ENCODE data around the gene NKD1.

The NKD1 gene

DNA sequence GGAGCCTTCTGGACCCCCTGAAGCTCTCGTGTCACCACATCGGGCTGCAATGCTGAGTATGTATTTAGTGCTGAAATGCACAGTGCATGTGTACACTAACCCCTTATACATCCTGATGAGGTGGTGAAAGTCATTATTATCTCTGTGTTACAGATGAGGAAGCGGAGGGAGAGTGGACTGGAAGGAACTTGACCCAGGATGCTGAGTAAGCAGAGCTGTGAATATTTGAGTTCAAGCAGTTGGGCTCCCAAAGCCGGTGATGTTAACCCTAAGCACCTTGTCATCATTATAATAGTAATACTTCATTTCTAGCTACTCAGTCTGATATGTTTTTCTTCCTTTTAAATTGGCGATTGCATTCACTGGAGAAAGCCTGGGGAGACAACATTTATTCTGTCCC, 25.9 kb upstream of the NKD1 start:
- no peak overlapping the region for H3K27ac ChIP-seq (ENCODE audit: low read depth, low read length)
- H3K27me3 ChIP-seq (ENCODE audit: control insufficient read depth in 1 of 2, insufficient read depth in 2 of 2, low read length in 2 of 2) = peaks cover 0 to 4% of the 10 kb centered on the region in 2 donors
- H3K9ac ChIP-seq (ENCODE audit: low read length) = no peak overlapping the region
- no peak overlapping the region for H3K4me3 ChIP-seq (ENCODE audit: low read depth in 1 of 2, low read length in 2 of 2)
- no peaks in the 10 kb centered on the region for H3K36me3 ChIP-seq (ENCODE audit: insufficient read depth, low read length)
- no peaks in the 10 kb centered on the region for H3K4me1 ChIP-seq (ENCODE audit: insufficient read depth, low read length)
- H3K9me3 ChIP-seq (ENCODE audit: low read length) = peaks cover 1% of the 10 kb centered on the region

DNA sequence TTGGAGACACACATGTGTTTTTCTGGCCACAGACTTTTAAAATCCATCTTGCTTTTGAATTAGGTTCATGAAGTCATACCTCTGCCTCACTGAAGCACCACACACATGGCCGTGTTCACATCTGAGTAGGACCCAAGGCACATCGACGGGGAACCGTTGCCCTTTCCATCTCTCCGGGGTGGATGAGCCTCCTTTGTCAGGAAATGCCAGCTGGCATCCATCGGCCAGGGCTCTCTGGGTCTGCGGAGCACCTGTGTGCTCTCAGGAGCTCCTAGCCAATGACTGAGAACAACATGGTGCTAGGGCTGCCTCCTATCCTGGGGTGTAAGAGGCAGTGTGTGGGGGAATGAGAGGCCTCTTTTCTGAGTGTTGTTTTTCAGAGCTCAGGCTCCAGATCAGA, 24.5 kb upstream of the NKD1 start:
- H3K36me3 ChIP-seq (ENCODE audit: insufficient read depth, low read length) = no peaks in the 10 kb centered on the region
- H3K27ac ChIP-seq (ENCODE audit: low read depth, low read length) = no peak overlapping the region
- no peaks in the 10 kb centered on the region for H3K9me3 ChIP-seq (ENCODE audit: low read length)
- H3K4me1 ChIP-seq (ENCODE audit: insufficient read depth, low read length) = no peaks in the 10 kb centered on the region
- no peak overlapping the region for H3K4me3 ChIP-seq (ENCODE audit: low read depth in 1 of 2, low read length in 2 of 2)
- H3K9ac ChIP-seq (ENCODE audit: low read length) = no peak overlapping the region
- peaks cover 0 to 4% of the 10 kb centered on the region in 2 donors for H3K27me3 ChIP-seq (ENCODE audit: control insufficient read depth in 1 of 2, insufficient read depth in 2 of 2, low read length in 2 of 2)

DNA sequence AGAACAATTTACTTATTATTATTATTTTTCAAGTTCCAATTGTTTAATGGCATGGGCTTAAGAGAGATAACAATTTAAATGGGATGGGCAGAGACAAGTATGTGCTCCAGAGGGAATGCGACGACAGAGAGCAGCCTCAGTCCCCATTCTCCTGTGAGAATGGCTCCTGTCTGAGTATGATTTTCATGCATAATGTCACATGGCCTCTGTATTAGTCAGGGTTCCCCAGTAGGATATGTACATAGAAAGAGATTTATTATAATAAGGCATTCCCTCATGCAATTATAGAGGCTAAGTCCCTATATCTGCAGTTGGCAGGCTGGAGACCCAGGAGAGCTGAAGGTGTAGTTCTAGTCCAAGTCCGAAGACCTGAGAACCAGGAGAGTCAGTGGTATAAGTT, 22.9 kb upstream of the NKD1 start:
- Histone ChIP-seq H3K4me3 (ENCODE audit: low read depth in 1 of 2, low read length in 2 of 2) (no peak overlapping the region), H3K27ac (ENCODE audit: low read depth, low read length) (no peak overlapping the region), H3K27me3 (ENCODE audit: control insufficient read depth in 1 of 2, insufficient read depth in 2 of 2, low read length in 2 of 2) (peaks cover 0 to 4% of the 10 kb centered on the region in 2 donors), H3K4me1 (ENCODE audit: insufficient read depth, low read length) (no peaks in the 10 kb centered on the region), H3K9ac (ENCODE audit: low read length) (no peak overlapping the region), H3K36me3 (ENCODE audit: insufficient read depth, low read length) (no peaks in the 10 kb centered on the region), H3K9me3 (ENCODE audit: low read length) (no peaks in the 10 kb centered on the region)

GRCh38 chr16:50525716-50526115, 22.5 kb upstream of the NKD1 start:
- Histone ChIP-seq H3K27ac (ENCODE audit: low read depth, low read length) (no peak overlapping the region), H3K9me3 (ENCODE audit: low read length) (no peaks in the 10 kb centered on the region), H3K36me3 (ENCODE audit: insufficient read depth, low read length) (no peaks in the 10 kb centered on the region), H3K4me3 (ENCODE audit: low read depth in 1 of 2, low read length in 2 of 2) (no peak overlapping the region), H3K9ac (ENCODE audit: low read length) (no peak overlapping the region), H3K4me1 (ENCODE audit: insufficient read depth, low read length) (no peaks in the 10 kb centered on the region), H3K27me3 (ENCODE audit: control insufficient read depth in 1 of 2, insufficient read depth in 2 of 2, low read length in 2 of 2) (peaks cover 0 to 4% of the 10 kb centered on the region in 2 donors)

- H3K9me3 ChIP-seq (ENCODE audit: low read length) = no peaks in the 10 kb centered on the region
- no peak overlapping the region for H3K27ac ChIP-seq (ENCODE audit: low read depth, low read length)
- H3K36me3 ChIP-seq (ENCODE audit: insufficient read depth, low read length) = no peaks in the 10 kb centered on the region
- H3K4me1 ChIP-seq (ENCODE audit: insufficient read depth, low read length) = no peaks in the 10 kb centered on the region
- no peak overlapping the region for H3K9ac ChIP-seq (ENCODE audit: low read length)
- H3K4me3 ChIP-seq (ENCODE audit: low read depth in 1 of 2, low read length in 2 of 2) = no peak overlapping the region
- H3K27me3 ChIP-seq (ENCODE audit: control insufficient read depth in 1 of 2, insufficient read depth in 2 of 2, low read length in 2 of 2) = peaks cover 0 to 4% of the 10 kb centered on the region in 2 donors
Observed at GRCh38 chr16:50526249-50526648, 21.9 kb upstream of the NKD1 start.

DNA sequence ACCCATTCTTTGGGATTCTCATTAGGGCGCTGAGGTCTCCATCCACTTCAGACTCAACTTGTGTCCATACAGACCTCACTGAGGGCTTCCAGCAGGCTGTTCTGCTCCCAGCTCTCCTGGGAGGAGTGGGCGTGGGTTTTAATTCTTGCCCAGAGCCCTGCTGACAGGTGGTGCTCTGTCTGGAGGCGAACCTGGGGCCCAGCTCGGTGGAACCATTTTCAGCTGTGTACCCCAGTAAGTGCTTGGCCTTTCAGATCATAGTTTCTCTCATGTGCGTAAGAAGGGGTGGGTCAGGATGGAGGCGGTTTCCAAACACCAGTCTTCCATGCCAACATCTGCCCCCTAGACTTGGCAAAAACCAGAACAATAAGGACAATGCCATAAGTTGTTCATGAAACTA, 21.4 kb upstream of the NKD1 start:
- no peak overlapping the region for H3K9ac ChIP-seq (ENCODE audit: low read length)
- H3K36me3 ChIP-seq (ENCODE audit: insufficient read depth, low read length) = no peaks in the 10 kb centered on the region
- H3K4me3 ChIP-seq (ENCODE audit: low read depth in 1 of 2, low read length in 2 of 2) = no peak overlapping the region
- H3K9me3 ChIP-seq (ENCODE audit: low read length) = no peaks in the 10 kb centered on the region
- no peak overlapping the region for H3K27ac ChIP-seq (ENCODE audit: low read depth, low read length)
- H3K27me3 ChIP-seq (ENCODE audit: control insufficient read depth in 1 of 2, insufficient read depth in 2 of 2, low read length in 2 of 2) = peaks cover 0 to 2% of the 10 kb centered on the region in 2 donors
- H3K4me1 ChIP-seq (ENCODE audit: insufficient read depth, low read length) = no peaks in the 10 kb centered on the region

DNA sequence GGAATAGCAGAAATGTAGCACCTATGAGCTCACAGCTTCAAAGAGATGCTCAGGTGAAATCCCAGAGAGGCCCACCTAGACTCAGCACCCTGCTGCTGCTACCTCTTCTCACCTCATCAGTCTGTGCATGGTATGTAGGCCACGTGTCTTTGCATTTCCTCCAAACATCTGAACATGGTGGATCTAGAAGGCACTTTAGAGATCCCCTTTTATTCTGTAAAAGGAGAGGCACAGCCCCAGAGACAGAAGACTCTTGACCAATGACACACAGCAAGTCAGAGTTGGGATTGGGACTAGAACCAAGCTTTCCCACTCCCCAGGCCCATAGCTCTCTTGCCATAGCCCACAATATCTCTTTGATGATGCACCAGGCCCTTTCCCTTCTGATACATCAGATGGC, 19.4 kb upstream of the NKD1 start:
- H3K36me3 ChIP-seq (ENCODE audit: insufficient read depth, low read length) = no peaks in the 10 kb centered on the region
- no peaks in the 10 kb centered on the region for H3K27me3 ChIP-seq (ENCODE audit: control insufficient read depth in 1 of 2, insufficient read depth in 2 of 2, low read length in 2 of 2)

DNA sequence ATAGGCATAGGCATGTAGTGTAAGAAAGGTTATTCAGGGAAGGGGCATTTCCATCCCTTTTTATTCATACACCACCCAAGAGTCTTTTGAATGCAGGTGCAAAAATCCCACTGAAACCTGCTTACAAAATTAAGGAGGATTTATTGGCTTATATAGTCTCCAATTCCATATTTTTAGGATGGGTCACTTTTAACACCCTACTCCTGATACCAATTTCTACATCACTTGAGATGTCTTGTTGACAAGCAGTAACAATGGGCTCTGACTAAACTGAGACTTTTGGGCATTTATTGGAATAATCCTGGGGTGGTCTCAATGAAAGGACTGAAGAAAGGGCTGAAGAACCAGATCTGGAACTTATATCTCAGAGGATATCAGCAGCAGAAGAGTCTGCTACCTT, 18.9 kb upstream of the NKD1 start:
- no peak overlapping the region for H3K4me3 ChIP-seq (ENCODE audit: low read depth in 1 of 2, low read length in 2 of 2)
- no peaks in the 10 kb centered on the region for H3K9me3 ChIP-seq (ENCODE audit: low read length)
- H3K4me1 ChIP-seq (ENCODE audit: insufficient read depth, low read length) = no peaks in the 10 kb centered on the region
- no peaks in the 10 kb centered on the region for H3K36me3 ChIP-seq (ENCODE audit: insufficient read depth, low read length)
- no peak overlapping the region for H3K27ac ChIP-seq (ENCODE audit: low read depth, low read length)
- no peaks in the 10 kb centered on the region for H3K27me3 ChIP-seq (ENCODE audit: control insufficient read depth in 1 of 2, insufficient read depth in 2 of 2, low read length in 2 of 2)
- H3K9ac ChIP-seq (ENCODE audit: low read length) = no peak overlapping the region

More for the DNA sequence above, 19.4 kb upstream of the NKD1 start:
- Histone ChIP-seq H3K9me3 (ENCODE audit: low read length) (no peaks in the 10 kb centered on the region), H3K4me1 (ENCODE audit: insufficient read depth, low read length) (no peaks in the 10 kb centered on the region), H3K27ac (ENCODE audit: low read depth, low read length) (no peak overlapping the region), H3K4me3 (ENCODE audit: low read depth in 1 of 2, low read length in 2 of 2) (no peak overlapping the region), H3K9ac (ENCODE audit: low read length) (no peak overlapping the region)

- Histone ChIP-seq H3K9me3 (ENCODE audit: low read length) (no peaks in the 10 kb centered on the region), H3K4me1 (ENCODE audit: insufficient read depth, low read length) (no peaks in the 10 kb centered on the region), H3K27me3 (ENCODE audit: control insufficient read depth in 1 of 2, insufficient read depth in 2 of 2, low read length in 2 of 2) (no peaks in the 10 kb centered on the region), H3K4me3 (ENCODE audit: low read depth in 1 of 2, low read length in 2 of 2) (no peak overlapping the region), H3K36me3 (ENCODE audit: insufficient read depth, low read length) (no peaks in the 10 kb centered on the region), H3K27ac (ENCODE audit: low read depth, low read length) (no peak overlapping the region), H3K9ac (ENCODE audit: low read length) (no peak overlapping the region)
Observed at GRCh38 chr16:50530277-50531236, 17.6 kb upstream of the NKD1 start.

DNA sequence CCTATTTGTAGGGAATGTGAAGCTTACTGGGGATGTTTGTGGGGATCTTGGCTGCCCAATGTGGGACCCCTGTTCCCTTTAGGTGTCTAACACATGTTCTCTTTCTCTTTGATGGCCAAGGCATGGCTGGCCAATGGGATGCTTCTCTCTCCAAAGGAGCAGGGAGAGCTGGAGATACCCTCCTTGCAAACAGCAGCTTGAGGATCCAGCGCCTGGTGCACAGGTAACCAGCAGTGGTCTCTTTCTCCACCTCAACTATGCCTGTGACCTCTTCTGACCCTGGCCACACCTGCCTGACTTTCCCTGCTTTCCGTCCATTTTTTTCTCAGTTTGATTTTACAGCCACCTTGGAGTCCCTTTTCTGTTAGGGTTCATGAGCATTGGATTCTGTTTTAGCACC, 16.8 kb upstream of the NKD1 start:
- Histone ChIP-seq H3K27me3 (ENCODE audit: control insufficient read depth in 1 of 2, insufficient read depth in 2 of 2, low read length in 2 of 2) (no peaks in the 10 kb centered on the region), H3K36me3 (ENCODE audit: insufficient read depth, low read length) (no peaks in the 10 kb centered on the region), H3K4me3 (ENCODE audit: low read depth in 1 of 2, low read length in 2 of 2) (no peak overlapping the region)

GRCh38 chr16:50531901-50532300, 16.3 kb upstream of the NKD1 start:
- Histone ChIP-seq H3K27me3 (ENCODE audit: control insufficient read depth in 1 of 2, insufficient read depth in 2 of 2, low read length in 2 of 2) (no peaks in the 10 kb centered on the region), H3K4me1 (ENCODE audit: insufficient read depth, low read length) (no peaks in the 10 kb centered on the region), H3K9ac (ENCODE audit: low read length) (no peak overlapping the region), H3K27ac (ENCODE audit: low read depth, low read length) (no peak overlapping the region), H3K4me3 (ENCODE audit: low read depth in 1 of 2, low read length in 2 of 2) (no peak overlapping the region), H3K9me3 (ENCODE audit: low read length) (no peaks in the 10 kb centered on the region), H3K36me3 (ENCODE audit: insufficient read depth, low read length) (no peaks in the 10 kb centered on the region)

More for the DNA sequence above, 16.8 kb upstream of the NKD1 start:
- Histone ChIP-seq H3K4me1 (ENCODE audit: insufficient read depth, low read length) (no peaks in the 10 kb centered on the region), H3K9me3 (ENCODE audit: low read length) (no peaks in the 10 kb centered on the region), H3K9ac (ENCODE audit: low read length) (no peak overlapping the region), H3K27ac (ENCODE audit: low read depth, low read length) (no peak overlapping the region)

- H3K27ac ChIP-seq (ENCODE audit: low read depth, low read length) = no peak overlapping the region
- no peaks in the 10 kb centered on the region for H3K4me1 ChIP-seq (ENCODE audit: insufficient read depth, low read length)
- H3K4me3 ChIP-seq (ENCODE audit: low read depth in 1 of 2, low read length in 2 of 2) = no peak overlapping the region
- H3K9ac ChIP-seq (ENCODE audit: low read length) = no peak overlapping the region
- no peaks in the 10 kb centered on the region for H3K36me3 ChIP-seq (ENCODE audit: insufficient read depth, low read length)
- no peaks in the 10 kb centered on the region for H3K9me3 ChIP-seq (ENCODE audit: low read length)
- no peaks in the 10 kb centered on the region for H3K27me3 ChIP-seq (ENCODE audit: control insufficient read depth in 1 of 2, insufficient read depth in 2 of 2, low read length in 2 of 2)
Observed at GRCh38 chr16:50532576-50532975, 15.6 kb upstream of the NKD1 start.
